H1 (cell line): Measurements from ENCODE around the gene NOL3. TPM values are rescaled to one million over a fixed set of nuclear protein-coding genes. Genes with fewer than 3 reads are reported as not detected.

Experiments used
- CTCF ChIA-PET: fragments of 300-600 bp; sonication (Branson Sonifier 250); formaldehyde crosslinking; loops from one replicate; lab custom pipeline; 2021; ENCODE audit not compliant: partially characterized antibody; lab: Charles Lee
- POLR2A ChIA-PET: fragments of 300-600 bp; sonication (Branson Sonifier 250); formaldehyde crosslinking; loops from one replicate; lab custom pipeline; 2021; ENCODE audit warnings: inconsistent platforms; ENCODE audit not compliant: partially characterized antibody; lab: Charles Lee
- DNase-seq, 2 experiments: peaks; one replicate each; pipeline versions ENCODE4 v3.0.0 to v3.0.0-alpha.2; 2010 to 2022; ENCODE audit warnings: low spot score in 2 of 2, low read depth in 1 of 2, mixed read lengths in 1 of 2
- FAIRE-seq: peaks from 2 replicates; lab custom pipeline; 2011; peaks lifted over from hg19 to GRCh38; lab: Jason Lieb, UNC
- H2AFZ ChIP-seq: 2 replicates; pipeline ENCODE4 v1.8.1; 2012; ENCODE audit warnings: low read length, inconsistent platforms
- H2AK5ac ChIP-seq: 2 replicates; pipeline ENCODE4 v1.6.1; 2013; ENCODE audit warnings: low read depth, low read length
- H2BK120ac ChIP-seq: replicated peaks from 2 replicates; pipeline ENCODE3; 2013; ENCODE audit warnings: low read depth, low read length, inconsistent platforms
- H2BK12ac ChIP-seq: 2 replicates; pipeline ENCODE4 v1.6.1; 2013; ENCODE audit warnings: low read depth, low read length
- H2BK15ac ChIP-seq: 2 replicates; pipeline ENCODE4 v1.6.1; 2013; ENCODE audit warnings: low read length
- H2BK20ac ChIP-seq: 2 replicates; pipeline ENCODE4 v1.6.1; 2013; ENCODE audit warnings: low read length
- H2BK5ac ChIP-seq: 2 replicates; pipeline ENCODE4 v1.6.1; 2013; ENCODE audit warnings: low read depth, low read length
- H3K14ac ChIP-seq: 2 replicates; pipeline ENCODE4 v1.6.1; 2013; ENCODE audit warnings: inconsistent platforms; ENCODE audit not compliant: insufficient read length
- H3K18ac ChIP-seq: 2 replicates; pipeline ENCODE4 v1.6.1; 2013; ENCODE audit warnings: low read length; ENCODE audit errors: extremely low read depth
- H3K23ac ChIP-seq: 2 replicates; pipeline ENCODE4 v1.6.1; 2013; ENCODE audit warnings: inconsistent platforms; ENCODE audit not compliant: insufficient read length
- H3K23me2 ChIP-seq: 2 replicates; pipeline ENCODE4 v1.6.1; 2013; ENCODE audit warnings: low read depth, low read length
- H3K27ac ChIP-seq: 2 replicates; pipeline ENCODE4 v1.6.1; 2011; ENCODE audit warnings: low read depth, low read length, inconsistent platforms
- H3K27me3 ChIP-seq, 4 experiments: replicated peaks in 1 of 4; 1 replicate in 1 of 4; 2 replicates in 3 of 4; pipeline versions ENCODE4 v1.6.1 to v1.8.1; 2011 to 2013; ENCODE audit warnings: low read length in 3 of 4, mild to moderate bottlenecking in 3 of 4, inconsistent platforms in 2 of 4, mixed read lengths in 2 of 4, moderate library complexity in 1 of 4; ENCODE audit not compliant: control insufficient read depth in 3 of 4, insufficient read depth in 3 of 4; ENCODE audit errors: extremely low read depth in 1 of 4
- H3K36me3 ChIP-seq, 4 experiments: 2 replicates each; pipeline versions ENCODE4 v1.6.1 to v1.8.1; 2011 to 2013; ENCODE audit warnings: mild to moderate bottlenecking in 4 of 4, low read length in 3 of 4, moderate library complexity in 2 of 4, control low read depth in 1 of 4, inconsistent platforms in 1 of 4; ENCODE audit not compliant: insufficient read depth in 4 of 4, control insufficient read depth in 2 of 4
- H3K4ac ChIP-seq: replicated peaks from 2 replicates; pipeline ENCODE3; 2013; ENCODE audit warnings: low read length, low read depth, mixed read lengths, inconsistent platforms; ENCODE audit not compliant: insufficient read length
- H3K4me1 ChIP-seq, 4 experiments: replicated peaks in 1 of 4; 1 replicate in 1 of 4; 2 replicates in 3 of 4; pipeline versions ENCODE4 v1.6.1 to v1.8.1; 2011 to 2013; ENCODE audit warnings: low read length in 3 of 4, inconsistent platforms in 2 of 4, mixed read lengths in 1 of 4; ENCODE audit not compliant: insufficient read depth in 4 of 4, control insufficient read depth in 3 of 4
- H3K4me2 ChIP-seq, 2 experiments: 2 replicates each; pipeline versions ENCODE4 v1.6.1 to v1.8.1; 2011 to 2013; ENCODE audit warnings: low read depth in 2 of 2, low read length in 2 of 2, control low read depth in 1 of 2, inconsistent platforms in 1 of 2, mild to moderate bottlenecking in 1 of 2; ENCODE audit not compliant: insufficient read depth in 1 of 2
- H3K4me3 ChIP-seq, 4 experiments: fragments of 200-600, 300-600 bp in 1 of 4; sonication (generic), shearing (Covaris generic), sonication (Bioruptor Twin) in 1 of 4; 2 replicates each; pipeline versions ENCODE4 v1.5.1 to v1.8.1; 2011 to 2016; ENCODE audit warnings: low read length in 4 of 4, low read depth in 3 of 4, control low read depth in 2 of 4, inconsistent platforms in 2 of 4, mild to moderate bottlenecking in 2 of 4, mixed read lengths in 1 of 4, moderate library complexity in 1 of 4; ENCODE audit not compliant: insufficient read depth in 2 of 4; ENCODE audit errors: extremely low read depth in 1 of 4
- H3K56ac ChIP-seq: replicated peaks from 2 replicates; pipeline ENCODE3; 2013; ENCODE audit warnings: low read depth, mild to moderate bottlenecking, mixed read lengths, low read length, inconsistent platforms; ENCODE audit not compliant: insufficient read length
- H3K79me1 ChIP-seq: 2 replicates; pipeline ENCODE4 v1.6.1; 2013; ENCODE audit warnings: low read depth, low read length, control low read depth
- H3K79me2 ChIP-seq, 2 experiments: 2 replicates each; pipeline versions ENCODE4 v1.6.1 to v1.8.1; 2012 to 2013; ENCODE audit warnings: low read length in 2 of 2, mild to moderate bottlenecking in 2 of 2, inconsistent platforms in 1 of 2; ENCODE audit not compliant: insufficient read depth in 2 of 2, control insufficient read depth in 1 of 2
- H3K9ac ChIP-seq, 4 experiments: replicated peaks in 1 of 4; 1 replicate in 1 of 4; 2 replicates in 3 of 4; pipeline versions ENCODE4 v1.6.1 to v1.8.1; 2011 to 2013; ENCODE audit warnings: low read depth in 3 of 4, low read length in 3 of 4, control low read depth in 2 of 4, mild to moderate bottlenecking in 2 of 4, moderate library complexity in 2 of 4, inconsistent platforms in 1 of 4; ENCODE audit errors: extremely low read depth in 1 of 4
- H3K9me3 ChIP-seq, 2 experiments: 2 replicates each; pipeline versions ENCODE4 v1.6.1 to v1.8.1; 2012 to 2013; ENCODE audit warnings: mild to moderate bottlenecking in 2 of 2, moderate library complexity in 2 of 2, control low read depth in 1 of 2, inconsistent platforms in 1 of 2, low read depth in 1 of 2, low read length in 1 of 2, mixed read lengths in 1 of 2; ENCODE audit not compliant: insufficient read depth in 2 of 2
- H4K20me1 ChIP-seq, 2 experiments: replicated peaks in 1 of 2; 2 replicates each; pipeline versions ENCODE3 to v1.8.1; 2011 to 2013; ENCODE audit warnings: inconsistent platforms in 2 of 2, low read length in 2 of 2, mild to moderate bottlenecking in 1 of 2; ENCODE audit not compliant: insufficient read depth in 2 of 2, control insufficient read depth in 1 of 2
- H4K5ac ChIP-seq: 2 replicates; pipeline ENCODE4 v1.6.1; 2013; ENCODE audit warnings: low read length, low read depth, mixed read lengths, inconsistent platforms; ENCODE audit not compliant: insufficient read length
- H4K8ac ChIP-seq: 2 replicates; pipeline ENCODE4 v1.8.0; 2013; ENCODE audit warnings: mild to moderate bottlenecking, moderate library complexity, low read length, inconsistent platforms; ENCODE audit not compliant: insufficient read depth; ENCODE audit errors: extremely low read depth
- H4K91ac ChIP-seq: replicated peaks from 2 replicates; pipeline ENCODE3; 2013; ENCODE audit warnings: low read length, mixed read lengths, inconsistent platforms; ENCODE audit not compliant: insufficient read length
- ASH2L ChIP-seq: fragments of 200-600, 300-600 bp; sonication (generic); IDR thresholded peaks from one replicate; pipeline ENCODE4 v1.7.1; 2017; ENCODE audit warnings: low read length
- FOSL1 ChIP-seq: IDR thresholded peaks from 2 replicates; pipeline ENCODE4 v1.6.1; 2011; ENCODE audit warnings: mild to moderate bottlenecking, low read depth, low read length, moderate library complexity; ENCODE audit not compliant: insufficient read depth
- KDM1A ChIP-seq: fragments of 200-600, 300-600 bp; sonication (generic); IDR thresholded peaks from 2 replicates; pipeline ENCODE4 v1.7.1; 2016; ENCODE audit warnings: mild to moderate bottlenecking, low read length, borderline replicate concordance
- KDM4A ChIP-seq: IDR thresholded peaks from one replicate; pipeline ENCODE4 v1.7.1; 2012; ENCODE audit warnings: low read depth, mild to moderate bottlenecking, moderate library complexity, low read length, inconsistent platforms; ENCODE audit not compliant: severe bottlenecking
- PHF8 ChIP-seq: fragments of 200-600 bp; sonication (generic); conservative IDR thresholded peaks from 2 replicates; pipeline ENCODE4 v1.7.1; 2012; ENCODE audit warnings: low read depth, mild to moderate bottlenecking, inconsistent platforms, low read length, moderate library complexity
- RAD21 ChIP-seq, 2 experiments: IDR thresholded peaks in 1 of 2; conservative IDR thresholded peaks in 1 of 2; 2 replicates each; pipeline ENCODE4 v1.6.1; 2011; ENCODE audit warnings: low read depth in 2 of 2, low read length in 2 of 2, improper control_type of control experiment in 1 of 2, inconsistent platforms in 1 of 2, mild to moderate bottlenecking in 1 of 2, moderate library complexity in 1 of 2
- RNF2 ChIP-seq: fragments of 200-900, 300-1000 bp; sonication (generic); IDR thresholded peaks from 2 replicates; pipeline ENCODE4 v1.7.1; 2016; ENCODE audit warnings: borderline replicate concordance, low read depth, mild to moderate bottlenecking, antibody characterized with exemption, low read length; ENCODE audit not compliant: poor library complexity, severe bottlenecking; ENCODE audit errors: missing control alignments
- SIX5 ChIP-seq: IDR thresholded peaks from 2 replicates; pipeline ENCODE4 v1.6.1; 2011; ENCODE audit warnings: mild to moderate bottlenecking, low read depth, low read length
- SRF ChIP-seq: IDR thresholded peaks from 2 replicates; pipeline ENCODE4 v1.6.1; 2011; ENCODE audit warnings: mild to moderate bottlenecking, low read depth, low read length, moderate library complexity
- WGBS, 2 experiments: shearing (Covaris generic) in 1 of 2; methylation state at CpG; one replicate each; pipeline versions ENCODE4 v1.1.6 to v1.1.7; 2013 to 2015; ENCODE audit warnings: low lambda C conversion rate in 2 of 2, mixed read lengths in 2 of 2, inconsistent platforms in 1 of 2, low coverage in 1 of 2, missing lambda C conversion rate in 1 of 2; ENCODE audit not compliant: insufficient replicate concordance in 2 of 2, insufficient coverage in 1 of 2, insufficient read length in 1 of 2; ENCODE audit errors: extremely low coverage in 1 of 2, missing lambda C conversion rate in 1 of 2; 5-methylcytosine and 5-hydroxymethylcytosine counted together
- polyA plus RNA-seq, 7 experiments: library from polyadenylated mRNA; depleted of rRNA in 3 of 7; stranded (reverse) in 5 of 7; unstranded in 2 of 7; fragments of >200 nt in 5 of 7; fragments of 200-250 nt in 2 of 7; gene quantifications; 1 replicate in 5 of 7; 2 replicates in 1 of 7; 4 replicates in 1 of 7; pipeline versions ENCODE4 v1.2.1 to v1.2.3, GENCODE V29; 2011 to 2013; ENCODE audit warnings: missing spikeins in 2 of 7, mixed read lengths in 2 of 7
- total RNA-seq: library from RNA; stranded (reverse); fragmentation: NEBNext Ultra II Directional; extraction: Animal tissue kit (Norgen Biotek cat#: 25700); gene quantifications from 2 replicates; pipeline ENCODE4 v1.2.1, GENCODE V29; 2021
- TF ChIP-seq, protein P1 (sequence below): IDR thresholded peaks from 2 replicates; pipeline ENCODE4 v1.6.1; 2011; ENCODE audit warnings: low read depth, mild to moderate bottlenecking, low read length; ENCODE audit not compliant: insufficient read depth

The NOL3 gene
- total and polyA plus RNA-seq, 2 of the 8 experiments (the other 6 are each of a cell fraction or from before 2014, with no cell fraction given): 2.2 to 4.6 TPM

DNA sequence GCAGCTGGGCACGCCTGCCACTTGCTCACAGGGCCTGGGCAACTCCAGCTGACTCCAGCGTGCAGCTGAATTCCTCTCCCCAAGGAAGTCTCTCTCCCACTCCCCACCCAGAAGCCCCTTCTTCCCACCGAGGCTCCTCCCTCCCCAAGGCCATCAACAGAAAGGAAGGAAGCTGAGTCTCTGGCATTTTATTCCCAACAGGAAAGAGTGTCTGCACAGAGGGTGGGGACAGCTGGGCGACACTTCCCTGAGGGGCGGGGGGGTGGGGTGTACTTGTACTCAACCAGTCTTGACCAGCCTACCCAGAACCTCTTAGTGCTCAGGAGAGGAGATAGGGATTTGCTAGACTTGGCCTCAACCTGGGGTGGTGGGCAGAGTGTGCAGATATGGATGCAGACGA, 19.7 kb downstream of the NOL3 start, which contains the start of gene EXOC3L1:
Gene EXOC3L1 (minus strand): TSS at position 96 of the 400 bp plus-strand sequence. CDS start 460 bp downstream, outside the sequence.
- Histone ChIP-seq H3K36me3 (peaks cover 2 to 14% (median 8%) of the 10 kb centered on the region in 4 experiments; a peak in 6 of 8 replicates), H2BK15ac (0 out of 2 replicates have a peak within 1 kb of the TSS, but pooled peaks have one; percentile 12), H2AK5ac (no peak within 1 kb of the TSS), H4K20me1 (peaks cover 4 to 22% of the 10 kb centered on the region in 2 experiments), H3K4ac (no peak within 1 kb of the TSS), H3K9me3 (no peaks in the 10 kb centered on the region), H3K4me2 (no peak within 1 kb of the TSS; a peak in 1 of 4 replicates), H3K9ac (no peak within 1 kb of the TSS), H2BK120ac (no peak within 1 kb of the TSS), H2BK12ac (peak within 1 kb of the TSS; percentile 70; the same call in 1 of the 2 replicates), H3K14ac (no peak within 1 kb of the TSS), H2BK5ac (no peak within 1 kb of the TSS), H3K56ac (no peak within 1 kb of the TSS), H3K23ac (no peak within 1 kb of the TSS), H3K4me3 (no peak within 1 kb of the TSS), H4K8ac (peak within 1 kb of the TSS; percentile 12), H3K27ac (no peak within 1 kb of the TSS), H3K23me2 (peaks cover 9% of the 10 kb centered on the region), H3K79me2 (peaks cover 8 to 17% of the 10 kb centered on the region in 2 experiments), H3K79me1 (peaks cover 10% of the 10 kb centered on the region), H3K18ac (no peak within 1 kb of the TSS), H4K91ac (no peak within 1 kb of the TSS), H3K4me1 (peaks cover 0 to 14% (median 5%) of the 10 kb centered on the region in 4 experiments; a peak in 6 of 7 replicates), H3K27me3 (peaks cover 2 to 21% (median 11%) of the 10 kb centered on the region in 4 experiments), H2BK20ac (0 out of 2 replicates have a peak within 1 kb of the TSS, but pooled peaks have one; percentile 61), H4K5ac (no peak within 1 kb of the TSS), H2AFZ (no peak within 1 kb of the TSS)
- 70% methylated on average over 6 of the region's 6 CpGs; no CpG with 5 or more reads in 1 of the 2 experiments for WGBS, 2 experiments
- TF ChIP-seq, protein P1, sequence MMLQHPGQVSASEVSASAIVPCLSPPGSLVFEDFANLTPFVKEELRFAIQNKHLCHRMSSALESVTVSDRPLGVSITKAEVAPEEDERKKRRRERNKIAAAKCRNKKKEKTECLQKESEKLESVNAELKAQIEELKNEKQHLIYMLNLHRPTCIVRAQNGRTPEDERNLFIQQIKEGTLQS: no peak
- TF ChIP-seq PHF8 (no peak), FOSL1 (no peak), KDM4A (no peak), SIX5 (no peak), KDM1A (no peak), ASH2L (no peak), SRF (no peak), RNF2 (no peak), RAD21 (IDR thresholded peaks at IDR 0.05 in 1 of 2, conservative IDR thresholded peaks at IDR 0.05 in 1 of 2; ENCODE audit: low read depth in 2 of 2, low read length in 2 of 2) (no peak)
- DNase-seq: no peak
- no peak for FAIRE-seq
- ChIA-PET CTCF (interaction anchor here (1.2 to 9.3 kb wide), 5 partner anchors 10 to 237 kb away, joined by 3 to 151 read pairs (median 5); partner anchors contain the start of genes CES3, ELMO3 and NOL3), POLR2A (interaction anchor here (0.7 to 1.5 kb wide), 6 partner anchors 8 to 81 kb away, joined by 3 to 4 read pairs (median 3); partner anchors contain the start of genes ELMO3 and TMEM208)
